Osteoblast (primary cell): Measurements from ENCODE around the gene FAM76B. TPM values are rescaled to one million over a fixed set of nuclear protein-coding genes. Genes with fewer than 3 reads are reported as not detected.
A peak's percentile ranks its signal among the peaks of the same experiment; 100 is the strongest.

Experiments
- DNase-seq: peaks from one replicate; pipeline ENCODE4 v3.0.0; 2011; ENCODE audit warnings: low spot score, mixed read lengths; ENCODE audit not compliant: insufficient read length; ENCODE audit errors: missing footprints
- H2AFZ ChIP-seq: 2 replicates; pipeline ENCODE4 v1.6.0; 2011; ENCODE audit warnings: mild to moderate bottlenecking, low read length
- H3K27ac ChIP-seq: 2 replicates; pipeline ENCODE4 v1.5.1; 2011; ENCODE audit warnings: mild to moderate bottlenecking, low read depth, low read length, moderate library complexity
- H3K27me3 ChIP-seq: 2 replicates; pipeline ENCODE4 v1.6.0; 2012; ENCODE audit warnings: mild to moderate bottlenecking, control low read depth, inconsistent platforms, low read length, moderate library complexity; ENCODE audit not compliant: insufficient read depth
- H3K36me3 ChIP-seq: 2 replicates; pipeline ENCODE4 v1.5.1; 2011; ENCODE audit warnings: mild to moderate bottlenecking, low read length, control low read depth, moderate library complexity; ENCODE audit not compliant: insufficient read depth
- H3K4me1 ChIP-seq: 2 replicates; pipeline ENCODE4 v1.5.1; 2011; ENCODE audit warnings: mild to moderate bottlenecking, low read length, control low read depth, moderate library complexity; ENCODE audit not compliant: insufficient read depth
- H3K4me2 ChIP-seq: 2 replicates; pipeline ENCODE4 v1.6.0; 2011; ENCODE audit warnings: mild to moderate bottlenecking, low read length; ENCODE audit not compliant: insufficient read depth
- H3K4me3 ChIP-seq: fragments of 200-600 bp; sonication (generic); 3 replicates; pipeline ENCODE4 v1.5.1; 2012; ENCODE audit warnings: mild to moderate bottlenecking, low read length, inconsistent platforms; ENCODE audit not compliant: insufficient read depth
- H3K79me2 ChIP-seq: 2 replicates; pipeline ENCODE4 v1.6.0; 2012; ENCODE audit warnings: mild to moderate bottlenecking, low read length, control low read depth, inconsistent platforms; ENCODE audit not compliant: insufficient read depth
- H3K9me3 ChIP-seq: 2 replicates; pipeline ENCODE4 v1.5.1; 2011; ENCODE audit warnings: low read depth, low read length, control low read depth
- H4K20me1 ChIP-seq: 2 replicates; pipeline ENCODE4 v1.6.0; 2012; ENCODE audit warnings: mild to moderate bottlenecking, low read length, control low read depth; ENCODE audit not compliant: insufficient read depth
- total RNA-seq: library from RNA; depleted of rRNA; stranded (reverse); fragments of >200 nt; gene quantifications from 2 replicates; pipeline ENCODE4 v1.2.3, GENCODE V29; 2012
- TF ChIP-seq, protein P1 (sequence below): IDR thresholded peaks from 2 replicates; pipeline ENCODE4 v1.5.1; 2011; ENCODE audit warnings: mild to moderate bottlenecking, low read depth, low read length, moderate library complexity; ENCODE audit errors: extremely low read depth

The FAM76B gene
- total RNA-seq, 1 donor: 26.8 TPM

DNA sequence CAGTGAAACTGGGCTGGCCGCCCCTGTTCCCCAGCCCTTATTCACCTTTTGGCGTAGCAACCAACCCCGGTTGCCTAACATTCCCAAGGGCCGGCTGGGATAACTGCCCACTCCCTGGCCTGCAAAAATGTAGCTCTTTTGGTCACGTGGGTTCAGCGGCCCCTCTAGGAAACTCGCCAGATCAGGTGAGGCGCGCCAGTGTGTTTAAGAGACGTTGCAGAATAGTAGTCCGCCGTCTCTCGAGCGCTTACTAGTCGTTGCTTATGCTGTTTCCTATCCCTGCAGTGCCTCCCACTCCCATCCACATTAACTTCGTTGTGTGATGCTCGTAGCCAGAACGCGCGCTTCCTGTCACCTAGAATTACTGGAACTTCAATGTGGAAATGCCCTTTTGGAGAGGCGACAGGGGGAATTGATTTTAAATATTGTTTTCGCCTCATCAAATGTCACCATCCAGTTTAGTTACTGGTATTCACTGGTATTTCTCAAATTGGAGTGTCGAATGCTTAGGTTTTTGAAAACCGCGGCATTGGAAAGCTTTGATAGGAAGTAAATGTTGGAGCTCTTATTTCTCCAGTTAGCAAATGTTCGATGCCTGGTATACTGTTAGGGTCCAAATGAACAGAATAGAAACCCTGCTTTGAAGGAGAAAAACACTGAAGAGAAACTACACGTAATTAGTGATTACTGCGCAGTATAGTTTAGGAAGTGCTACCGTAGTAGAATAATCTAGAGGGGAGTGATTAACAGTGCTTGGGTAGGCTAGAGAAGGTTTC is 1.5 kb upstream of the FAM76B start:
- Histone ChIP-seq H3K4me1 (peaks cover 15% of the 10 kb centered on the region), H3K4me2 (peak overlapping the region; percentile 100), H3K36me3 (peaks cover 11% of the 10 kb centered on the region), H3K27me3 (no peaks in the 10 kb centered on the region), H4K20me1 (no peaks in the 10 kb centered on the region), H3K9me3 (no peaks in the 10 kb centered on the region), H2AFZ (peak overlapping the region; percentile 84), H3K79me2 (peaks cover 60% of the 10 kb centered on the region), H3K4me3 (peak overlapping the region; percentile 94), H3K27ac (peak overlapping the region; percentile 98)
- peak; percentile 38 for DNase-seq
- TF ChIP-seq, protein P1, sequence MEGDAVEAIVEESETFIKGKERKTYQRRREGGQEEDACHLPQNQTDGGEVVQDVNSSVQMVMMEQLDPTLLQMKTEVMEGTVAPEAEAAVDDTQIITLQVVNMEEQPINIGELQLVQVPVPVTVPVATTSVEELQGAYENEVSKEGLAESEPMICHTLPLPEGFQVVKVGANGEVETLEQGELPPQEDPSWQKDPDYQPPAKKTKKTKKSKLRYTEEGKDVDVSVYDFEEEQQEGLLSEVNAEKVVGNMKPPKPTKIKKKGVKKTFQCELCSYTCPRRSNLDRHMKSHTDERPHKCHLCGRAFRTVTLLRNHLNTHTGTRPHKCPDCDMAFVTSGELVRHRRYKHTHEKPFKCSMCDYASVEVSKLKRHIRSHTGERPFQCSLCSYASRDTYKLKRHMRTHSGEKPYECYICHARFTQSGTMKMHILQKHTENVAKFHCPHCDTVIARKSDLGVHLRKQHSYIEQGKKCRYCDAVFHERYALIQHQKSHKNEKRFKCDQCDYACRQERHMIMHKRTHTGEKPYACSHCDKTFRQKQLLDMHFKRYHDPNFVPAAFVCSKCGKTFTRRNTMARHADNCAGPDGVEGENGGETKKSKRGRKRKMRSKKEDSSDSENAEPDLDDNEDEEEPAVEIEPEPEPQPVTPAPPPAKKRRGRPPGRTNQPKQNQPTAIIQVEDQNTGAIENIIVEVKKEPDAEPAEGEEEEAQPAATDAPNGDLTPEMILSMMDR: no peak

DNA sequence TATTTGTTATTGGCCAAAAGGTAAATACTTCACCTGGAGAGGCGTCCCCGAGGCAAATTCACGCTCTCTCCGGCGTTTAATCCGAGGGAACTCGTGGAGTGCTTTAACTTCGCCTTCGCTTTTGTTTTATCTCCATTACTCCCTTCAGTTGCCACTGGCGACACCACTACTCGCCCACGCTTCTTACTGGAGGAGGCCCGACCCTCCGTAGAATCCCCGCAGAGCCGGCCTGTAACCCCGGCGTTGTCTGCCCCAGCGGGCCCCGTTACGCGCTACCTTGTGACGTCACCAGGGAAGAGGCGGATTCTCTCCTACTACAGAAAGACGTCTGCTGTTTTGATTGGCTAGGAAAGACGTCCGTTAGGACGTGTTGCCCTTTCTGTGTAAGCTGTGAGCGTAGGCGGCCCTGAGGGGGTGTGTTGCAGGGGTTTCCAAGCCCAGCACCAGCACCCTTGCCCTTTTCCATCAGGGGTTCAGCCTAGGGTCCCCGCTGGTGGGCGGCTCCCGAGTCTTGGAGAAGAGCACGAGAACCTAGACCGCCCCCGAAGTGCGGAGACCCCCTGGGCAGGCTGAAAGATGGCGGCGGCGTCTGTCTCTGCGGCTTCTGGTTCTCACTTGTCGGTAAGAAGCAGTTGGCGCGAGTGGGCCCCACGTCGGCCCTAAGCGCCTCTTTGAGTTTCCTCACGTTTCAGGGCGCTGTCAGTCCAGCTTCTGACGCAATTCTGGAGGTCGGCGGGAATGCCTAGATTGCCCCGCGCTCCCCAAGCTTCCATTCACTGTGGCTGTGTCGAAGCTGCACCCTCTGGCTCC is 746 bp upstream of the FAM76B start, which contains the start of gene CEP57:
Gene CEP57 (plus strand): TSS at position 376 of the 810 bp plus-strand sequence. CDS start 201 bp downstream, at position 577.
- peak within 1 kb of the TSS; percentile 98 for H3K27ac ChIP-seq
- peaks cover 19% of the 10 kb centered on the region for H3K36me3 ChIP-seq
- TF ChIP-seq, protein P1: no peak
- H2AFZ ChIP-seq: peak within 1 kb of the TSS; percentile 84
- peak within 1 kb of the TSS; percentile 100 for H3K4me2 ChIP-seq
- H4K20me1 ChIP-seq: no peaks in the 10 kb centered on the region
- H3K4me3 ChIP-seq: peak within 1 kb of the TSS; percentile 94
- H3K9me3 ChIP-seq: no peaks in the 10 kb centered on the region
- H3K4me1 ChIP-seq: peaks cover 15% of the 10 kb centered on the region
- H3K27me3 ChIP-seq: no peaks in the 10 kb centered on the region
- DNase-seq: peak; percentile 97
- H3K79me2 ChIP-seq: peaks cover 55% of the 10 kb centered on the region

DNA sequence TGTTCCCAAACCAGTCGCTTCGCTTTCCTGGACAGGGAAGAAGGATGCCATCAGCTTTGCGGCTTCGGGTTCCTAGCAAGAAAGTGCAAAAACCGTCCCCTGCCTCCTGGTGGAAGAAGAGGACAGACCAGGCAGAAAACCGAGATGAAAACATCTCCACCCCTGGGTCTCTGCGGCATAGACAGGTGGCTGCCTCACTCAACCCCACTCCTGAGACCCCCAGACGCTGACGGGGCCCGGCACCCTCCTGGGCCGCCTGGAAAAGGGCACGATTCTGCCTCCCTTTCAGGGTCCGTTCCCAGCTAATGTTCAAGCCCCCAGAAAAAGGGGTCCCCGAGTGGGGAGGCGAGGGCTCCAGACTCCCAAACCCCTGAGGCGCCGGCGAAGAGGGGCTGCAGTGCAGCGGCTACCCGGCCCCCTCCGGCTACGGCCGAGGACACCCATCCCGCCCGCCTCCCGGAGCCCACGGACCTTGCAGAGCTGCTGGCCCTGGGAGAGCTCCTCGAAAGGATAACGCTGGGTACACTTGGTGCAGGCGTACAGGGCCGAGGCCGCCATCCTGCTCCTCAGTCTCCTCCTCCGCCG is 569 bp downstream of the FAM76B start:
- Histone ChIP-seq H3K4me2 (peak overlapping the region; percentile 100), H3K9me3 (no peaks in the 10 kb centered on the region), H4K20me1 (no peaks in the 10 kb centered on the region), H3K27ac (peak overlapping the region; percentile 98), H3K27me3 (no peaks in the 10 kb centered on the region), H3K36me3 (peaks cover 22% of the 10 kb centered on the region), H3K4me3 (peak overlapping the region; percentile 94), H2AFZ (peak overlapping the region; percentile 58), H3K4me1 (peaks cover 15% of the 10 kb centered on the region), H3K79me2 (peaks cover 45% of the 10 kb centered on the region)
- DNase-seq: peak; percentile 95
- TF ChIP-seq, protein P1: peak; percentile 41
